B cell (primary cell): ENCODE data around the gene MMS19. TPM values are rescaled to one million over a fixed set of nuclear protein-coding genes. Genes with fewer than 3 reads are reported as not detected.

Experiments used
- ATAC-seq: fragments of 200-7000 bp; cut with Tn5 transposase; one replicate; pipeline ENCODE4 v1.10.0; 2021; ENCODE audit warnings: low read depth, mild to moderate bottlenecking, moderate number of reproducible peaks, moderate library complexity
- CTCF ChIA-PET: fragments of 350-600 bp; sonication (Branson Sonifier 250); formaldehyde crosslinking; loops from one replicate; lab custom pipeline; 2021; ENCODE audit warnings: antibody characterized with exemption, inconsistent platforms; lab: Charles Lee
- POLR2A ChIA-PET: fragments of 350-600 bp; sonication (Branson Sonifier 250); formaldehyde crosslinking; loops from one replicate; lab custom pipeline; 2021; ENCODE audit warnings: antibody characterized with exemption; lab: Charles Lee
- DNase-seq: peaks from one replicate; pipeline ENCODE4 v3.0.0; 2013
- H2AFZ ChIP-seq: 2 replicates; pipeline ENCODE4 v1.6.1; 2012; ENCODE audit warnings: mild to moderate bottlenecking, low read depth, low read length; ENCODE audit not compliant: insufficient read depth, poor library complexity, severe bottlenecking
- H3K27ac ChIP-seq, 2 donors: 1 replicate in 1 of 2; 2 replicates in 1 of 2; pipeline ENCODE4 v1.5.1; 2012 to 2013; ENCODE audit warnings: low read length in 2 of 2, mild to moderate bottlenecking in 2 of 2, moderate library complexity in 1 of 2
- H3K27me3 ChIP-seq, 4 experiments: fragments of 200-600 bp in 1 of 4; sonication (generic) in 1 of 4; replicated peaks in 1 of 4; 1 replicate in 2 of 4; 2 replicates in 2 of 4; pipeline versions ENCODE4 v1.6.1 to v1.7.0; 2013 to 2016; ENCODE audit warnings: low read length in 3 of 4, mild to moderate bottlenecking in 2 of 4, mixed read lengths in 1 of 4, moderate library complexity in 1 of 4; ENCODE audit not compliant: insufficient read depth in 4 of 4, control insufficient read depth in 3 of 4; ENCODE audit errors: control extremely low read depth in 1 of 4
- H3K36me3 ChIP-seq, 2 experiments: replicated peaks in 1 of 2; 1 replicate in 1 of 2; 2 replicates in 1 of 2; pipeline versions ENCODE4 v1.6.1 to v1.7.1; 2013; ENCODE audit warnings: low read length in 1 of 2; ENCODE audit not compliant: insufficient read depth in 2 of 2, control insufficient read depth in 1 of 2; ENCODE audit errors: control extremely low read depth in 1 of 2, extremely low read depth in 1 of 2
- H3K4me1 ChIP-seq, 2 donors: fragments of 200-600 bp in 1 of 2; sonication (generic) in 1 of 2; 1 replicate in 1 of 2; 2 replicates in 1 of 2; pipeline versions ENCODE4 v1.5.1 to v1.6.1; 2013 to 2017; ENCODE audit warnings: low read length in 2 of 2; ENCODE audit not compliant: control insufficient read depth in 2 of 2, insufficient read depth in 2 of 2
- H3K4me2 ChIP-seq: replicated peaks from 2 replicates; pipeline ENCODE3; 2012; ENCODE audit warnings: mild to moderate bottlenecking, low read depth, low read length; ENCODE audit not compliant: poor library complexity, severe bottlenecking
- H3K4me3 ChIP-seq, 5 experiments: fragments of 200-600 bp in 1 of 5; sonication (generic) in 1 of 5; 1 replicate in 3 of 5; 2 replicates in 2 of 5; pipeline versions ENCODE4 v1.5.1 to v1.7.0; 2011 to 2016; ENCODE audit warnings: low read length in 4 of 5, mild to moderate bottlenecking in 4 of 5, low read depth in 2 of 5, control low read depth in 1 of 5, moderate library complexity in 1 of 5; ENCODE audit not compliant: insufficient read depth in 1 of 5; ENCODE audit errors: control extremely low read depth in 1 of 5, extremely low read depth in 1 of 5
- H3K79me2 ChIP-seq: fragments of 200-600 bp; sonication (generic); one replicate; pipeline ENCODE4 v1.6.0; 2016; ENCODE audit warnings: low read length; ENCODE audit not compliant: control insufficient read depth, insufficient read depth
- H3K9ac ChIP-seq: fragments of 200-600 bp; sonication (generic); 2 replicates; pipeline ENCODE4 v1.6.1; 2017; ENCODE audit warnings: mild to moderate bottlenecking, low read length, moderate library complexity
- H3K9me3 ChIP-seq, 3 donors: one replicate each; pipeline versions ENCODE4 v1.6.1 to v1.7.1; 2013; ENCODE audit warnings: low read length in 2 of 3; ENCODE audit not compliant: control insufficient read depth in 2 of 3, insufficient read depth in 1 of 3; ENCODE audit errors: control extremely low read depth in 1 of 3
- H4K20me1 ChIP-seq: 2 replicates; pipeline ENCODE4 v1.6.0; 2012; ENCODE audit warnings: mild to moderate bottlenecking, low read length; ENCODE audit not compliant: insufficient read depth, control insufficient read depth, poor library complexity, severe bottlenecking
- H3K27ac Mint-ChIP-seq: one replicate; pipeline ENCODE4 v1.8.0; 2021; ENCODE audit warnings: mixed read lengths
- H3K27me3 Mint-ChIP-seq: one replicate; pipeline ENCODE4 v1.8.0; 2021; ENCODE audit warnings: mixed read lengths
- H3K4me1 Mint-ChIP-seq: one replicate; pipeline ENCODE4 v1.8.0; 2021; ENCODE audit warnings: mixed read lengths
- H3K4me3 Mint-ChIP-seq: one replicate; pipeline ENCODE4 v1.8.0; 2021; ENCODE audit warnings: mixed read lengths
- H3K9me3 Mint-ChIP-seq: one replicate; pipeline ENCODE4 v1.8.0; 2022; ENCODE audit warnings: mixed read lengths; ENCODE audit not compliant: insufficient read depth
- CTCF ChIP-seq: fragments of 200-600 bp; IDR thresholded peaks from one replicate; pipeline ENCODE4 v1.8.0; 2022; ENCODE audit warnings: antibody characterized with exemption, mild to moderate bottlenecking
- EZH2 ChIP-seq: IDR thresholded peaks from 2 replicates; pipeline ENCODE4 v1.6.1; 2012; ENCODE audit warnings: borderline replicate concordance, low read depth, mild to moderate bottlenecking, moderate library complexity, low read length; ENCODE audit not compliant: insufficient read depth, poor library complexity, severe bottlenecking
- WGBS: methylation state at CpG from one replicate; pipeline ENCODE4 v1.1.5; 2013; ENCODE audit warnings: missing lambda C conversion rate; ENCODE audit not compliant: insufficient coverage; 5-methylcytosine and 5-hydroxymethylcytosine counted together
- intact Hi-C: fragments of 100-400 bp; cut with micrococcal nuclease; formaldehyde crosslinking; loops from one replicate; pipeline ENCODE4 v1.10.0; 2022
- polyA plus RNA-seq: library from polyadenylated mRNA; depleted of rRNA; stranded (reverse); fragments of >200 nt; gene quantifications from 2 replicates; pipeline ENCODE4 v1.2.3, GENCODE V29; 2012
- total RNA-seq, 2 donors: library from RNA; stranded (reverse); fragments of 120-200 nt in 1 of 2; gene quantifications; 1 replicate in 1 of 2; 2 replicates in 1 of 2; pipeline versions ENCODE4 v1.2.3 to v1.2.4, GENCODE V29; 2013 to 2022

Gene MMS19
- total and polyA plus RNA-seq, 2 donors (not counting 1 experiment from before 2014, with no cell fraction given): 82.1 to 102 TPM

DNA sequence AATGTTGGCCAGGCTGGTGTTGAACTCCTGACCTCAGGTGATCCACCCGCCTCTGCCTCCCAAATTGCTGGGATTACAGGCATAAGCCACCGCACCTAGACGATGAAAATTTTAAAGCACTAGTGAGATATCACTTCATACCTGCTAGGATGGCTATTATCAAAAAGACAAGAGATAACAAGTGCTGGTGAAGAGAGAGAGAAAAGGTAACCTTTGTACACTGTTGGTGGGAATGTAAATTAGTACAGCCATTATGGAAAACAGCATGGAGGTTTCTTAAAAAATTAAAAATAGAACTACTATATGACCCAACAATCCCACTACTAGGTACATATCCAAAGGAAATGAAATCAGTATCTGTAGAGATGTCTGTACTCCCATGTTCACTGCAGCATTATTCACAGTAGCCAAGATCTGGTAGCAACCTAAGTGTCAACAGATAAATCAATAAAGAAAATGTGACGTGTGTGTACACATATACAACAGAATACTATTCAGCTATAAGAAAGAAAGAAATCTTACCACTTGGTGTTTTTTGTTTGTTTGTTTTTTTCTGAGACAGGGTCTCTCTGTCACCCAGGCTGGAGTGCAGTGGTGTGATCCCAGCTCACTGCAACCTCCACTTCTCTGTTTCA is 12.5 kb downstream of the MMS19 start:
- Histone ChIP-seq H3K9ac (no peak overlapping the region), H3K79me2 (peaks cover 62% of the 10 kb centered on the region), H2AFZ (no peak overlapping the region), H3K36me3 (peaks cover 12 to 23% of the 10 kb centered on the region in 2 experiments), H3K27me3 (no peaks in the 10 kb centered on the region), H3K4me2 (no peak overlapping the region), H3K4me3 (no peak overlapping the region), H3K9me3 (no peaks in the 10 kb centered on the region), H3K27ac (no peak overlapping the region), H4K20me1 (peaks cover 52% of the 10 kb centered on the region), H3K4me1 (peaks cover 0 to 2% of the 10 kb centered on the region in 2 donors)
- intact Hi-C loops: no loop called here
- Mint-ChIP-seq H3K4me1 (peaks cover 14% of the 10 kb centered on the region), H3K27ac (no peak overlapping the region), H3K4me3 (no peak overlapping the region), H3K27me3 (no peaks in the 10 kb centered on the region), H3K9me3 (no peaks in the 10 kb centered on the region)
- CTCF ChIA-PET: no interaction called here
- ATAC-seq (no peak), DNase-seq (no peak)
- WGBS: 100% methylated on average over 1 of the region's 4 CpGs
- TF ChIP-seq CTCF (no peak), EZH2 (no peak)
- POLR2A ChIA-PET: no interaction called here

DNA sequence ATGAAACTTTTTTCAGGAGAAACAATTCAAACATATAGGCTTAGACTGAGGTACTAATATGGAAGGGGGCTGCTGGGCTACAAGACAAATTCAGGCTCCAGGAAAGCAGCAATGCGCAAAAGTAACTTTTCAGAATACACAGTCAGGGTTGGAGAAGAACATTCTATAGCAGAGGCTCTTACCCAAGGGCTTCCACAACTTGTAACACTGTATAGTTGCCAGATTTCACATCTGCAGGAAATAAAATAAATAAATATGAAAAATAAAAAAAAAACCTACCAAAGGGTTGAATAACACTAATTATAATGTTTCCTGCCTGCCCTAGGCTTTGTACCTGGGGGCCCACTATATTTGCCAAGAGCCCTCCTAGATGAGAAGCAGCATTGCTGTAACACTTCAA is 14.3 kb downstream of the MMS19 start:
- ATAC-seq: no peak
- Histone ChIP-seq H3K4me1 (no peaks in the 10 kb centered on the region), H3K27me3 (no peaks in the 10 kb centered on the region), H3K9me3 (no peaks in the 10 kb centered on the region), H2AFZ (no peak overlapping the region), H3K4me2 (no peak overlapping the region), H3K27ac (no peak overlapping the region), H3K9ac (no peak overlapping the region), H3K36me3 (peaks cover 16 to 38% of the 10 kb centered on the region in 2 experiments), H4K20me1 (peaks cover 34% of the 10 kb centered on the region), H3K4me3 (no peak overlapping the region), H3K79me2 (peaks cover 43% of the 10 kb centered on the region)
- H3K27ac Mint-ChIP-seq: no peak overlapping the region
- POLR2A ChIA-PET: interaction anchor here (0.6 kb wide), 1 partner anchor 134 kb away, joined by 5 read pairs; no protein-coding TSS in a partner anchor
- no peak overlapping the region for H3K4me3 Mint-ChIP-seq
- CTCF ChIA-PET: interaction anchor here (1.1 kb wide), 1 partner anchor 18 kb away, joined by 3 read pairs; no protein-coding TSS in a partner anchor
- H3K4me1 Mint-ChIP-seq: peaks cover 3% of the 10 kb centered on the region
- H3K9me3 Mint-ChIP-seq: no peaks in the 10 kb centered on the region
- intact Hi-C loops: no loop called here
- WGBS: no CpG with 5 or more reads among the region's 1 CpG
- DNase-seq: no peak
- no peaks in the 10 kb centered on the region for H3K27me3 Mint-ChIP-seq
- TF ChIP-seq EZH2 (no peak), CTCF (no peak)
